ENCODE results near the gene CD209.

The CD209 gene

DNA sequence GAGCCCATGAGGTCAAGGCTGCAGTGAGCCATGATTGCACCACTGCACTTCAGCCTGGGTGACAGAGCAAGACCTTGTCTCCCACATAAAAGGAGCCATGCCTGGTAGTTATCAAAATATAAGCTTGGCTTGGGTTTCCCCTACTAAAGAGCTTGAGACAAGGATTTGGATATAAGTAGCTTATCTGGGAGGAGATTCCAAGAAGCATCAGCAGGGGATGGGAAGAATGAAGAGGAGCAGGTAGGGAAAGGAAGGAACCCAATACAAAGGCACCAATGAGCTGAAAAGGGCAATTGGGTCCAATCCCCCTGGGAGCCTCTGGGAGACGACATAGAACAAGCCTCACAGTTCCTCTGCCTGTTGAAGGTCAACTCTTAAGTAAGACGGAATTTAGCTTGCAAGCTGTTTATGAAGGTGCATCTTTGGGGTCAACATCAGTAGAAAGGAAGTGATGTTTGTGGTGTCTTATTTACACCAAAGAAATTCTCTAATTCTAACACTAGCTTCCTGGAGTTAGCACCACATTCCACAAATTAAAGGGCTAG lies 8.1 kb downstream of the CD209 start:
- ATAC-seq (ENCODE audit: insufficient read depth, low read depth) (no peak), DNase-seq (no peak)
- H3K4me3 ChIP-seq (ENCODE audit: low read depth in 1 of 2, low read length in 2 of 2) = no peak overlapping the region
- no peaks in the 10 kb centered on the region for H3K4me1 ChIP-seq (ENCODE audit: insufficient read depth, low read length)
- H4K20me1 ChIP-seq (ENCODE audit: insufficient read depth, low read length) = no peaks in the 10 kb centered on the region
- H3K9me3 ChIP-seq (ENCODE audit: insufficient read depth, low read length, severe bottlenecking) = no peaks in the 10 kb centered on the region
- no peak overlapping the region for H3K4me2 ChIP-seq (ENCODE audit: insufficient read depth, low read length)
- H3K27me3 ChIP-seq (ENCODE audit: insufficient read depth, low read length, poor library complexity) = no peaks in the 10 kb centered on the region
- no peak overlapping the region for H3K9ac ChIP-seq (ENCODE audit: low read depth, low read length)
- no peak overlapping the region for H2AFZ ChIP-seq (ENCODE audit: low read depth, low read length)
- H3K27ac ChIP-seq (ENCODE audit: low read length) = no peak overlapping the region
- TF ChIP-seq, protein P1, sequence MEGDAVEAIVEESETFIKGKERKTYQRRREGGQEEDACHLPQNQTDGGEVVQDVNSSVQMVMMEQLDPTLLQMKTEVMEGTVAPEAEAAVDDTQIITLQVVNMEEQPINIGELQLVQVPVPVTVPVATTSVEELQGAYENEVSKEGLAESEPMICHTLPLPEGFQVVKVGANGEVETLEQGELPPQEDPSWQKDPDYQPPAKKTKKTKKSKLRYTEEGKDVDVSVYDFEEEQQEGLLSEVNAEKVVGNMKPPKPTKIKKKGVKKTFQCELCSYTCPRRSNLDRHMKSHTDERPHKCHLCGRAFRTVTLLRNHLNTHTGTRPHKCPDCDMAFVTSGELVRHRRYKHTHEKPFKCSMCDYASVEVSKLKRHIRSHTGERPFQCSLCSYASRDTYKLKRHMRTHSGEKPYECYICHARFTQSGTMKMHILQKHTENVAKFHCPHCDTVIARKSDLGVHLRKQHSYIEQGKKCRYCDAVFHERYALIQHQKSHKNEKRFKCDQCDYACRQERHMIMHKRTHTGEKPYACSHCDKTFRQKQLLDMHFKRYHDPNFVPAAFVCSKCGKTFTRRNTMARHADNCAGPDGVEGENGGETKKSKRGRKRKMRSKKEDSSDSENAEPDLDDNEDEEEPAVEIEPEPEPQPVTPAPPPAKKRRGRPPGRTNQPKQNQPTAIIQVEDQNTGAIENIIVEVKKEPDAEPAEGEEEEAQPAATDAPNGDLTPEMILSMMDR (IDR thresholded peaks at IDR 0.05; ENCODE audit: borderline replicate concordance, extremely low read depth, low read length, poor library complexity, severe bottlenecking) = no peak
- TF ChIP-seq EZH2 (IDR thresholded peaks at IDR 0.05; ENCODE audit: borderline replicate concordance, low read depth, low read length, severe bottlenecking) = no peak
- H3K36me3 ChIP-seq (ENCODE audit: insufficient read depth, low read length) = no peaks in the 10 kb centered on the region
- no peaks in the 10 kb centered on the region for H3K79me2 ChIP-seq (ENCODE audit: insufficient read depth, low read length)

DNA sequence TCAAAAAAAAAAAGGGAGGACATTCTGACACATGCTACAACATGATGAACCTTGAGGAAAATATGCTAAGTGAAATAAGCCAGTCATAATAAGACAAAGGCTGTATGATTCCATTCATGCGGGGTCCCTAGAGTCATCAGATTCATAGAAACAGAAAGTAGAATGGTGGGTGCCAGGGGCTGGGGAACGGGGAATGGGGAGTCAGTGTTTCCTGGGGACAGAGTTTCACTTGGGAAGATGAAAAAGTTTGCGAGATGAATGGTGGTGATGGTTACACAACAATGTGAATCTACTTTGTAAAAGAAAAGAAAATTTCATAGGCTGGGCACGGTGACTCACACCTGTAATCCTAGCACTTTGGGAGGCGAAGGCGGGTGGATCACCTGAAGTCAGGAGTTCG lies 9.3 kb downstream of the CD209 start:
- no peaks in the 10 kb centered on the region for H3K9me3 ChIP-seq (ENCODE audit: insufficient read depth, low read length, severe bottlenecking)
- no peak overlapping the region for H3K4me3 ChIP-seq (ENCODE audit: low read depth in 1 of 2, low read length in 2 of 2)
- H3K4me1 ChIP-seq (ENCODE audit: insufficient read depth, low read length) = no peaks in the 10 kb centered on the region
- ATAC-seq (ENCODE audit: insufficient read depth, low read depth) (no peak), DNase-seq (no peak)
- no peak overlapping the region for H2AFZ ChIP-seq (ENCODE audit: low read depth, low read length)
- H4K20me1 ChIP-seq (ENCODE audit: insufficient read depth, low read length) = no peaks in the 10 kb centered on the region
- no peaks in the 10 kb centered on the region for H3K36me3 ChIP-seq (ENCODE audit: insufficient read depth, low read length)
- no peak overlapping the region for H3K4me2 ChIP-seq (ENCODE audit: insufficient read depth, low read length)
- no peak overlapping the region for H3K27ac ChIP-seq (ENCODE audit: low read length)
- H3K9ac ChIP-seq (ENCODE audit: low read depth, low read length) = no peak overlapping the region
- H3K27me3 ChIP-seq (ENCODE audit: insufficient read depth, low read length, poor library complexity) = no peaks in the 10 kb centered on the region
- H3K79me2 ChIP-seq (ENCODE audit: insufficient read depth, low read length) = no peaks in the 10 kb centered on the region
- TF ChIP-seq, protein P1 (IDR thresholded peaks at IDR 0.05; ENCODE audit: borderline replicate concordance, extremely low read depth, low read length, poor library complexity, severe bottlenecking) = no peak
- no peak for TF ChIP-seq EZH2 (IDR thresholded peaks at IDR 0.05; ENCODE audit: borderline replicate concordance, low read depth, low read length, severe bottlenecking)

DNA sequence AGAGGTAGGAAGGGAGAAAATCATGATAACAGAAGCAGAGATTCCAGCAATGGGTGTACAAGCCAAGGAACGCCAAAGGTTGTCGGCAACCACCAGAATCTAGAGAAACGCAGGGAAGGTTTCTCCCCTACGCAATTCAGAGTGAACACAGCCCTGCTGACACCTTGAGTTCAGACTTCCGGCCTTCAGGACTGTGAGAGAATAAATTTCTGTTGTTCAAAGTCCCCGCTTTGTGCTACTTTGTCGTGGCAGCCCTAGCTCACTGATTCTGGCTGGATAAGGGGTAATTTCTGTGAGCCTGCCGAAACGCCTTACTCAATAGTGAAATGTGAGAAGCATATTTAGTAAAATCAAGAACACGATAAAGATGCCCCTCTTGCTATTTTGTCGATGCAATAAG lies 10.1 kb downstream of the CD209 start:
- H3K79me2 ChIP-seq (ENCODE audit: insufficient read depth, low read length) = no peaks in the 10 kb centered on the region
- no peak overlapping the region for H3K27ac ChIP-seq (ENCODE audit: low read length)
- TF ChIP-seq EZH2 (IDR thresholded peaks at IDR 0.05; ENCODE audit: borderline replicate concordance, low read depth, low read length, severe bottlenecking) = no peak
- TF ChIP-seq, protein P1 (IDR thresholded peaks at IDR 0.05; ENCODE audit: borderline replicate concordance, extremely low read depth, low read length, poor library complexity, severe bottlenecking) = no peak
- ATAC-seq (ENCODE audit: insufficient read depth, low read depth) (no peak), DNase-seq (no peak)
- H3K4me3 ChIP-seq (ENCODE audit: low read depth in 1 of 2, low read length in 2 of 2) = no peak overlapping the region
- no peaks in the 10 kb centered on the region for H3K27me3 ChIP-seq (ENCODE audit: insufficient read depth, low read length, poor library complexity)
- no peak overlapping the region for H2AFZ ChIP-seq (ENCODE audit: low read depth, low read length)
- H4K20me1 ChIP-seq (ENCODE audit: insufficient read depth, low read length) = no peaks in the 10 kb centered on the region
- H3K9ac ChIP-seq (ENCODE audit: low read depth, low read length) = no peak overlapping the region
- no peaks in the 10 kb centered on the region for H3K4me1 ChIP-seq (ENCODE audit: insufficient read depth, low read length)
- H3K4me2 ChIP-seq (ENCODE audit: insufficient read depth, low read length) = no peak overlapping the region
- no peaks in the 10 kb centered on the region for H3K36me3 ChIP-seq (ENCODE audit: insufficient read depth, low read length)
- H3K9me3 ChIP-seq (ENCODE audit: insufficient read depth, low read length, severe bottlenecking) = no peaks in the 10 kb centered on the region

DNA sequence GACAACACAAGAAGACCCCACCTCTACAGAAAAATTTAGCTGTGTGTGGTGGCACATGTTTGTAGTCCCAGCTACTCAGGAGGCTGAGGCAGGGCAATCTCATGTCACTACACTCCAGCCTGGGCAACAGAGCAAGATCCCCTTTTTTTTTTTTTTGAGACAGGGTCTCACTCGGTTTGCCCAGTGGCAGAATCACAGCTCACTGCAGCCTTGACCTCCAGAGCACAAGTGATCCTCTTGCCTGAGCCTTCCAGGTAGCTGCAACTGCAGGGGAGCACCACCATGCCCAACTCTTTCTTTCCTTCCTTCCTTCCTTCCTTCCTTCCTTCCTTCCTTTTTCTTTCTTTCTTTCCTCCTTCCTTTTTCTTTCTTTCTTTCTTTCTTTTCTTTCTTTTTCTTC lies 11.2 kb downstream of the CD209 start:
- Histone ChIP-seq H4K20me1 (ENCODE audit: insufficient read depth, low read length) (no peaks in the 10 kb centered on the region), H2AFZ (ENCODE audit: low read depth, low read length) (no peak overlapping the region), H3K4me1 (ENCODE audit: insufficient read depth, low read length) (no peaks in the 10 kb centered on the region), H3K9me3 (ENCODE audit: insufficient read depth, low read length, severe bottlenecking) (no peaks in the 10 kb centered on the region), H3K4me2 (ENCODE audit: insufficient read depth, low read length) (no peak overlapping the region), H3K27ac (ENCODE audit: low read length) (no peak overlapping the region), H3K4me3 (ENCODE audit: low read depth in 1 of 2, low read length in 2 of 2) (no peak overlapping the region), H3K9ac (ENCODE audit: low read depth, low read length) (no peak overlapping the region), H3K36me3 (ENCODE audit: insufficient read depth, low read length) (no peaks in the 10 kb centered on the region), H3K79me2 (ENCODE audit: insufficient read depth, low read length) (no peaks in the 10 kb centered on the region), H3K27me3 (ENCODE audit: insufficient read depth, low read length, poor library complexity) (no peaks in the 10 kb centered on the region)
- DNase-seq = no peak
- no peak for TF ChIP-seq EZH2 (IDR thresholded peaks at IDR 0.05; ENCODE audit: borderline replicate concordance, low read depth, low read length, severe bottlenecking)
- TF ChIP-seq, protein P1 (IDR thresholded peaks at IDR 0.05; ENCODE audit: borderline replicate concordance, extremely low read depth, low read length, poor library complexity, severe bottlenecking) = no peak
- no peak for ATAC-seq (ENCODE audit: insufficient read depth, low read depth)
